CD8-positive, alpha-beta memory T cell (primary cell): ENCODE results near the gene PAOX. TPM values are rescaled to one million over a fixed set of nuclear protein-coding genes. Genes with fewer than 3 reads are reported as not detected.

Experiments
- CTCF ChIA-PET: fragments of 350-600 bp; sonication (Branson Sonifier 250); formaldehyde crosslinking; loops from one replicate; lab custom pipeline; 2021; ENCODE audit warnings: antibody characterized with exemption; lab: Charles Lee
- POLR2A ChIA-PET: fragments of 350-600 bp; sonication (Branson Sonifier 250); formaldehyde crosslinking; loops from one replicate; lab custom pipeline; 2021; ENCODE audit warnings: antibody characterized with exemption; lab: Charles Lee
- DNase-seq, 5 donors: peaks; one replicate each; pipeline versions ENCODE4 v3.0.0 to v3.0.0-alpha.2; 2020 to 2022; ENCODE audit warnings: mixed read lengths in 1 of 5
- H3K27ac ChIP-seq: one replicate; pipeline ENCODE4 v1.7.0; 2013; ENCODE audit warnings: low read depth, mild to moderate bottlenecking, low read length, moderate library complexity
- H3K27me3 ChIP-seq: 2 replicates; pipeline ENCODE4 v1.7.0; 2013; ENCODE audit warnings: low read length, mild to moderate bottlenecking; ENCODE audit not compliant: insufficient read depth, poor library complexity, severe bottlenecking
- H3K36me3 ChIP-seq: 2 replicates; pipeline ENCODE4 v1.7.0; 2013; ENCODE audit warnings: mild to moderate bottlenecking, low read length, moderate library complexity; ENCODE audit not compliant: insufficient read depth
- H3K4me1 ChIP-seq: 2 replicates; pipeline ENCODE4 v1.7.0; 2013; ENCODE audit warnings: mild to moderate bottlenecking, low read length, moderate library complexity; ENCODE audit not compliant: insufficient read depth
- H3K4me3 ChIP-seq: 2 replicates; pipeline ENCODE4 v1.7.0; 2013; ENCODE audit warnings: mild to moderate bottlenecking, low read length
- H3K9me3 ChIP-seq: 2 replicates; pipeline ENCODE4 v1.7.0; 2013; ENCODE audit warnings: mild to moderate bottlenecking, low read length
- H3K27ac Mint-ChIP-seq, 8 donors: one replicate each; pipeline ENCODE4 v1.8.0; 2020 to 2021; ENCODE audit warnings: mixed read lengths in 8 of 8, mild to moderate bottlenecking in 6 of 8, inconsistent platforms in 3 of 8, moderate library complexity in 3 of 8
- H3K27me3 Mint-ChIP-seq, 2 donors: one replicate each; pipeline ENCODE4 v1.8.0; 2020 to 2021; ENCODE audit warnings: mixed read lengths in 2 of 2, mild to moderate bottlenecking in 1 of 2, moderate library complexity in 1 of 2
- H3K36me3 Mint-ChIP-seq, 3 donors: one replicate each; pipeline ENCODE4 v1.8.0; 2020 to 2021; ENCODE audit warnings: mixed read lengths in 3 of 3, inconsistent platforms in 1 of 3, mild to moderate bottlenecking in 1 of 3
- H3K4me1 Mint-ChIP-seq, 3 donors: one replicate each; pipeline ENCODE4 v1.8.0; 2020 to 2021; ENCODE audit warnings: mixed read lengths in 3 of 3, inconsistent platforms in 1 of 3, mild to moderate bottlenecking in 1 of 3
- H3K4me3 Mint-ChIP-seq, 7 donors: one replicate each; pipeline ENCODE4 v1.8.0; 2020 to 2021; ENCODE audit warnings: mixed read lengths in 7 of 7, mild to moderate bottlenecking in 6 of 7, moderate library complexity in 4 of 7, inconsistent platforms in 2 of 7
- H3K9me3 Mint-ChIP-seq, 5 donors: one replicate each; pipeline ENCODE4 v1.8.0; 2020 to 2022; ENCODE audit warnings: mixed read lengths in 5 of 5, mild to moderate bottlenecking in 3 of 5, moderate library complexity in 2 of 5, inconsistent platforms in 1 of 5
- polyA plus RNA-seq: library from polyadenylated mRNA; unstranded; fragments of 300-500 nt; fragmentation: Illumina TruSeq; gene quantifications from one replicate; pipeline ENCODE4 v1.2.3, GENCODE V29; 2021
- total RNA-seq, 2 experiments: library from RNA; stranded (reverse); gene quantifications; one replicate each; pipeline ENCODE4 v1.2.3, GENCODE V29; 2021

PAOX gene
- total and polyA plus RNA-seq, 3 experiments from 2014 or later, result 6.4 to 16.8 (median 6.7) TPM

DNA sequence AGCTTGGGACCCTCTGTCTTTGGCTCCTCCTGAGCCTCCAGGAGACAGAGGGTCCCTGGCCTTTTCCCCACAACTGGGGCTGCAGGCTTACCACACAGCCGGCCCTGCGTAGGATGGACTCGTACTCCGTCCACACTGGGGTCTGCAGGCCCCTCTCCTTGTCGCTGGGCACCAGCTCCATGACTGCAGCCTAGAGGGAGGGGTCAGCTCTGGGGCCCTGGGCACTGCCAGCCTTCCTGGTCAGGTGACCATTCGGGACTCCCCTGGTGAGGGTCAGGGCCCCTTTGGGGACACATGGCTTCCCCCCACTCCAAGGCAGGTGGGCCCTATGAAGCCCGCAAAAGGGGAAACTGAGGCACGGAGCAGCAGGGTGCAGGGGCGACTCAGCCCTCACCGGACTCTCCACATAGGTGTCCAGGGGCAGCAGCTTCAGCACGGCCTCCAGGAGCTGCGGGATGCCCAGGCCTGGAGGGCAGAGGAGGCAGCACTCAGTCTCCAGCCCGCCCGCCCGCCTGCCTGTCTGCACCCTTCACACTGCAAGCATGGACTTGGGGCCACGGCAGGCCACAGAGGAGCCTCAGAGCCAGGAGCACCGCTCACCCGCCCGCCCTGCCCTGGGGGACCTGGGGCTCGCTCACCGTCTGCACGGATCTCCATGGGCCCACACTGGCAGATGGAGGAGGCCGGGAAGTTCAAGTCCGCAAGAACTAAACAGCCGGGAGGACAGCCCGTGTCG is 22.3 kb upstream of the PAOX start:
- Mint-ChIP-seq H3K36me3 (no peaks in the 10 kb centered on the region), H3K4me3 (peak overlapping the region; percentile 61 to 82 (median 76)), H3K27ac (peak overlapping the region in 2 of 8 donors; percentile 10 to 55), H3K9me3 (no peaks in the 10 kb centered on the region), H3K4me1 (peaks cover 7 to 31% (median 19%) of the 10 kb centered on the region in 3 donors), H3K27me3 (peaks cover 0 to 1% of the 10 kb centered on the region in 2 donors)
- no peaks in the 10 kb centered on the region for H3K36me3 ChIP-seq
- H3K27me3 ChIP-seq, result no peaks in the 10 kb centered on the region
- peaks cover 6% of the 10 kb centered on the region for H3K4me1 ChIP-seq
- ChIA-PET CTCF (interaction anchor here (1.3 to 4.0 kb wide), 3 partner anchors 20 to 27 kb away, joined by 3 to 19 read pairs (median 3); partner anchors contain the start of gene CALY), POLR2A (interaction anchor here (1.1 to 1.9 kb wide), 3 partner anchors 21 to 33 kb away, joined by 3 to 7 read pairs (median 4); partner anchors contain the start of gene PAOX)
- no peak for DNase-seq
- no peaks in the 10 kb centered on the region for H3K9me3 ChIP-seq
- peak overlapping the region; percentile 38 for H3K27ac ChIP-seq
- H3K4me3 ChIP-seq, result peak overlapping the region; percentile 59

DNA sequence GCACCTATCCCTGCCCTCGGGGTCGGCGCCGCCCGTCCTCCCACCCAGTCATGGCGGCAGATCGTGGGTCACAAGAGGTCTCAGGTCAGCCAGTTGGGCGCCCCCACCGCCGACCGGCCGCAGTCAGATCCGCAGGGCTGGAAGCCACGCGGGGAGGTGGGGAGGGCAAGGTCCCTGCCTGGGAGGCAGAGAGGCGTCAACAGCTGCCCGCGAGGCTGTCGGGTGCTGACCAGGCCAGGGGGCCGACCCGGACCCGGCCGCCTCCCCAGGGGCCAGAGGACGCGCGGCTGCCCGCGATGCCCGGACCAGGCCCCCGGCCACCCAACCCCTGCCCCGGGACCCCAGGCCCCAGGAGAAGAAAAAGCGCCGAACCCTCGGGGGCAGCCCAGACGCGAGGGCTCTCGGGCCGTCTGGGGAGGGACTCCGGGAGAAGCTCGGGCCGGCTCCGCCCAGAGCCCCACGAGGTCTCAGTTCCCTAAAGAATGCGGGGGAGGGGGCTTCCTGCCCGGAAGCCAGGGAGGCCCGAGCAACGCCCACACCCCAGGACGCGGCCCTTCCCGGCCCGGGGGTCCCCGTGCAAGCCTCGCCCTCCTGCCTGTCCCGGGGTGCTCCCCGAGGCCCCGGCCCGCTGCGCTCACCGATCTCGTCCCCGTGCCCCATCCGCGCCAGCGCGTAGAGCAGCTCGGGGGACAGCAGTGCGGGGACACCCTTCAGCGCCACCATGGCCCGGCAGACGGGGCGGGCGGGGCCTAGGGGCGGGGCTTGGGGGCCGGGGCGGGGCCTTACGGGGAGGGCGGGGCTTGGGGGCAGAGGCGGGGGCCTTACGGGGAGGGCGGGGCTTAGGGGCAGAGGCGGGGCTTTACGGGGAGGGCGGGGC is 21.5 kb upstream of the PAOX start, which contains the start of gene FUOM:
Gene FUOM (minus strand): TSS at position 735 of the 877 bp plus-strand sequence. CDS start 12 bp downstream, at position 723.
- CTCF ChIA-PET, result interaction anchor here (1.8 to 4.0 kb wide), 2 partner anchors 22 to 28 kb away, joined by 3 to 19 read pairs; no protein-coding TSS in a partner anchor
- peak; percentile 62 to 84 (median 74) for DNase-seq
- Histone ChIP-seq H3K9me3 (no peaks in the 10 kb centered on the region), H3K4me1 (peaks cover 6% of the 10 kb centered on the region), H3K27me3 (no peaks in the 10 kb centered on the region), H3K36me3 (no peaks in the 10 kb centered on the region), H3K4me3 (peak within 1 kb of the TSS; percentile 59), H3K27ac (peak within 1 kb of the TSS; percentile 38)
- H3K4me1 Mint-ChIP-seq, result peaks cover 9 to 37% (median 25%) of the 10 kb centered on the region in 3 donors
- peak within 1 kb of the TSS; percentile 61 to 89 (median 76) for H3K4me3 Mint-ChIP-seq
- POLR2A ChIA-PET, result interaction anchor here (1.9 kb wide), 1 partner anchor 32 kb away, joined by 7 read pairs; no protein-coding TSS in a partner anchor
- no peaks in the 10 kb centered on the region for H3K9me3 Mint-ChIP-seq
- peak within 1 kb of the TSS in 3 of 8 donors; percentile 10 to 55 (median 41) for H3K27ac Mint-ChIP-seq
- H3K36me3 Mint-ChIP-seq, result peaks cover 0 to 8% (median 6%) of the 10 kb centered on the region in 3 donors
- H3K27me3 Mint-ChIP-seq, result peaks cover 0 to 1% of the 10 kb centered on the region in 2 donors

DNA sequence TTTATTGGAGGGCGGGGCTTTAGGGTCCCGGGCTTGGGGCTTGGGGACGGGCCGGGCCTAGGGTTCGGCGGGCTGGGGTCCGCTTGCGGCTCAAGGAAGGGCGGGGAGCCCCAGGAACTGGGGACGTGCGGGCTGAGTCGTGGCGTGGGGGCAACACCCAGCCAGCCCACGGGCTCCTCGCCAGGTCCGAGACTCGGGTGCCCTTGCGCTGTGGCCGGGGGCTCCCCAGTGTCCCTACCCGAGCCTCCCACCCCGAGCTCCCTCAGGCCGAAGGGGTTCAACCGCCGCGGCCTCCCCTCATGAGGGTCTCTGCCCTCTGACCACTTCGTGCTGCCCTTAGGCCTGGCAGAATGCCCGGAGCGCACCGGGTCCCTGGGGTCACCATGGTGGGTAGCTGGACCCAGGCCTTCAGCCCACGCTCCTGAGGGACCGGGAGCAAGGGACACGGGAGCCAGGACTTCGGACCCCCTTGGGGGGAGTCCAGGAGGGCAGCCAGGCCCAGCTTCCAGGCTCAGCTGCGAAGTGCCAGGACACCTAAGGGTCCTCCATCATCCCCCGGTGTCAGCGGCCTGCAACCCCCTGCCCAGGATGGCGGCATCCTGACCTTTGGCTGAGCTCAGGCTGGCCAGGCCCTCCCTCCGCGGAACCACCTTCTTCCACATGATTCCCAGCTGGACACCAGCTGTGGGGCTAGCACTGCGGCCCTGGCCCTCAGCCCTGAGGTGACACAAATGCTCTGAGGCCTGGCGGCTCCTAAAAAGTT is 20.7 kb upstream of the PAOX start:
- H3K27me3 Mint-ChIP-seq, result no peaks in the 10 kb centered on the region
- Histone ChIP-seq H3K9me3 (no peaks in the 10 kb centered on the region), H3K4me1 (peaks cover 6% of the 10 kb centered on the region), H3K4me3 (no peak overlapping the region), H3K27me3 (no peaks in the 10 kb centered on the region), H3K27ac (no peak overlapping the region), H3K36me3 (no peaks in the 10 kb centered on the region)
- H3K27ac Mint-ChIP-seq, result peak overlapping the region in 1 of 8 donors; percentile 41
- DNase-seq, result peak in 1 of 5 donors; percentile 38
- peaks cover 9 to 37% (median 25%) of the 10 kb centered on the region in 3 donors for H3K4me1 Mint-ChIP-seq
- H3K4me3 Mint-ChIP-seq, result peak overlapping the region in 1 of 7 donors; percentile 3
- H3K9me3 Mint-ChIP-seq, result no peaks in the 10 kb centered on the region
- H3K36me3 Mint-ChIP-seq, result peaks cover 0 to 15% (median 6%) of the 10 kb centered on the region in 3 donors
- POLR2A ChIA-PET, result interaction anchor here (1.9 kb wide), 1 partner anchor 31 kb away, joined by 7 read pairs; no protein-coding TSS in a partner anchor
- CTCF ChIA-PET, result interaction anchor here (4.0 kb wide), 1 partner anchor 29 kb away, joined by 19 read pairs; no protein-coding TSS in a partner anchor

DNA sequence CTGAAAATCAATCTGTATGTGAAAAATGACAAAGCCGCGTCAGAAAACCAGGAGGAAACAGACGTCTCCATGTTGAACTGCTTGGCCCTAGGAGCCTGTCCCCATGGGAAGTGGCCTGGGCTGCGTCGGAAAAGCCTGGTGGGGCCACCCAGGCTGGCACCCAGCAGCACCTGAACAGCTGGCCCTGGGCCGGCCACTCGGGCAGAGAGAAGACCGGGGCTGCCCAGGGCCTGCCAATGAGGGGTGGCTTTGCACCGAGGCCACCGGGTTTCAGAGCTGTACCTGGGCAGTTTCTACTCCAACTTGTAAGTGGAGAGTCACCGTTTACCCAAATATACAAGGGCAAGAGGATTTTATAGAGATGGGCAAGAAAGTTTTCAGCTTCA is 20.1 kb upstream of the PAOX start:
- Histone ChIP-seq H3K27me3 (no peaks in the 10 kb centered on the region), H3K27ac (no peak overlapping the region), H3K36me3 (no peaks in the 10 kb centered on the region), H3K4me3 (no peak overlapping the region), H3K9me3 (no peaks in the 10 kb centered on the region), H3K4me1 (peaks cover 6% of the 10 kb centered on the region)
- peak overlapping the region in 2 of 8 donors; percentile 41 to 84 for H3K27ac Mint-ChIP-seq
- H3K4me1 Mint-ChIP-seq, result peaks cover 9 to 37% (median 25%) of the 10 kb centered on the region in 3 donors
- H3K27me3 Mint-ChIP-seq, result no peaks in the 10 kb centered on the region
- ChIA-PET CTCF (interaction anchor here (3.5 kb wide), 1 partner anchor 29 kb away, joined by 16 read pairs; no protein-coding TSS in a partner anchor), POLR2A (no interaction called here)
- H3K36me3 Mint-ChIP-seq, result peaks cover 0 to 15% (median 6%) of the 10 kb centered on the region in 3 donors
- peak in 1 of 5 donors; percentile 45 for DNase-seq
- H3K9me3 Mint-ChIP-seq, result no peaks in the 10 kb centered on the region
- H3K4me3 Mint-ChIP-seq, result peak overlapping the region in 1 of 7 donors; percentile 3

GRCh38 chr10:133359554-133359971 is 19.5 kb upstream of the PAOX start:
- Mint-ChIP-seq H3K4me3 (peak overlapping the region in 1 of 7 donors; percentile 33), H3K36me3 (peaks cover 1 to 19% (median 6%) of the 10 kb centered on the region in 3 donors), H3K27me3 (no peaks in the 10 kb centered on the region), H3K27ac (peak overlapping the region in 3 of 8 donors; percentile 29 to 64 (median 32)), H3K9me3 (no peaks in the 10 kb centered on the region), H3K4me1 (peaks cover 9 to 37% (median 25%) of the 10 kb centered on the region in 3 donors)
- ChIA-PET CTCF (interaction anchor here (3.5 kb wide), 1 partner anchor 30 kb away, joined by 16 read pairs; no protein-coding TSS in a partner anchor), POLR2A (no interaction called here)
- peaks cover 6% of the 10 kb centered on the region for H3K4me1 ChIP-seq
- no peaks in the 10 kb centered on the region for H3K27me3 ChIP-seq
- DNase-seq, result peak in 2 of 5 donors; percentile 28 to 68
- no peaks in the 10 kb centered on the region for H3K36me3 ChIP-seq
- no peaks in the 10 kb centered on the region for H3K9me3 ChIP-seq
- H3K27ac ChIP-seq, result no peak overlapping the region
- H3K4me3 ChIP-seq, result no peak overlapping the region

GRCh38 chr10:133359972-133360610 is 19.0 kb upstream of the PAOX start:
- Mint-ChIP-seq H3K36me3 (peaks cover 4 to 24% (median 6%) of the 10 kb centered on the region in 3 donors), H3K9me3 (no peaks in the 10 kb centered on the region), H3K4me1 (peaks cover 9 to 37% (median 25%) of the 10 kb centered on the region in 3 donors), H3K27ac (peak overlapping the region in 6 of 8 donors; percentile 29 to 75 (median 50)), H3K27me3 (no peaks in the 10 kb centered on the region), H3K4me3 (peak overlapping the region in 2 of 7 donors; percentile 28 to 33)
- Histone ChIP-seq H3K9me3 (no peaks in the 10 kb centered on the region), H3K4me3 (no peak overlapping the region), H3K4me1 (peaks cover 6% of the 10 kb centered on the region), H3K27me3 (no peaks in the 10 kb centered on the region), H3K27ac (no peak overlapping the region), H3K36me3 (no peaks in the 10 kb centered on the region)
- no peak for DNase-seq
- CTCF ChIA-PET, result interaction anchor here (3.5 kb wide), 1 partner anchor 31 kb away, joined by 16 read pairs; no protein-coding TSS in a partner anchor
- POLR2A ChIA-PET, result no interaction called here
